Measurements from ENCODE around the gene TTC19.

DNA sequence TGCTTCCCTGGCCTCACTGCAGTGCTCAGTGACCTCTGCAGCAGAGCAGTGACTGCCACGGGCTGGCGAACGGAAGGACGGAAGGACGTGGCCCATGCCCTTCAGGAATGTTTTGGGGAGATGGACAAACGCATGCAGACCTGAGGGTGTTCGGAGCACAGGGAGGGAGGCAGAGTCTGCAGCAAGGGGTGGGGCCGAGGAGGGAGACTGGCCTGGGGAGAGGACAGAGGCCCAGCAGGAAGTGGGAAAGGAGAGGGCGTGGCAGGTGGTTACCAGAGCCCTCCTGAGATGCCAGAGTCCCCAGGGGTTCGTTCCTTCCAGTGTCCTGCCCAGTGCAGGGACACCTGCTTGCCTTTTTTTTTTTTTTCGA is 32.8 kb upstream of the TTC19 start:
- TF ChIP-seq, protein P1, sequence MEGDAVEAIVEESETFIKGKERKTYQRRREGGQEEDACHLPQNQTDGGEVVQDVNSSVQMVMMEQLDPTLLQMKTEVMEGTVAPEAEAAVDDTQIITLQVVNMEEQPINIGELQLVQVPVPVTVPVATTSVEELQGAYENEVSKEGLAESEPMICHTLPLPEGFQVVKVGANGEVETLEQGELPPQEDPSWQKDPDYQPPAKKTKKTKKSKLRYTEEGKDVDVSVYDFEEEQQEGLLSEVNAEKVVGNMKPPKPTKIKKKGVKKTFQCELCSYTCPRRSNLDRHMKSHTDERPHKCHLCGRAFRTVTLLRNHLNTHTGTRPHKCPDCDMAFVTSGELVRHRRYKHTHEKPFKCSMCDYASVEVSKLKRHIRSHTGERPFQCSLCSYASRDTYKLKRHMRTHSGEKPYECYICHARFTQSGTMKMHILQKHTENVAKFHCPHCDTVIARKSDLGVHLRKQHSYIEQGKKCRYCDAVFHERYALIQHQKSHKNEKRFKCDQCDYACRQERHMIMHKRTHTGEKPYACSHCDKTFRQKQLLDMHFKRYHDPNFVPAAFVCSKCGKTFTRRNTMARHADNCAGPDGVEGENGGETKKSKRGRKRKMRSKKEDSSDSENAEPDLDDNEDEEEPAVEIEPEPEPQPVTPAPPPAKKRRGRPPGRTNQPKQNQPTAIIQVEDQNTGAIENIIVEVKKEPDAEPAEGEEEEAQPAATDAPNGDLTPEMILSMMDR (IDR thresholded peaks at IDR 0.05; ENCODE audit: poor library complexity), result no peak
- TF ChIP-seq EZH2 (IDR thresholded peaks at IDR 0.05; ENCODE audit: borderline replicate concordance), result no peak
